Non-pigmented ciliary epithelial cell (primary cell): ENCODE measurements around the gene TMC2.
"Not testable (repeated sequence)": the region's sequence is repeated elsewhere in the genome, so short reads cannot be mapped to it uniquely, and the experiment has no call there.

ENCODE experiments used
- DNase-seq: peaks from one replicate; pipeline ENCODE4 v3.0.0-alpha.2; 2010; ENCODE audit warnings: low read depth

TMC2 gene

DNA sequence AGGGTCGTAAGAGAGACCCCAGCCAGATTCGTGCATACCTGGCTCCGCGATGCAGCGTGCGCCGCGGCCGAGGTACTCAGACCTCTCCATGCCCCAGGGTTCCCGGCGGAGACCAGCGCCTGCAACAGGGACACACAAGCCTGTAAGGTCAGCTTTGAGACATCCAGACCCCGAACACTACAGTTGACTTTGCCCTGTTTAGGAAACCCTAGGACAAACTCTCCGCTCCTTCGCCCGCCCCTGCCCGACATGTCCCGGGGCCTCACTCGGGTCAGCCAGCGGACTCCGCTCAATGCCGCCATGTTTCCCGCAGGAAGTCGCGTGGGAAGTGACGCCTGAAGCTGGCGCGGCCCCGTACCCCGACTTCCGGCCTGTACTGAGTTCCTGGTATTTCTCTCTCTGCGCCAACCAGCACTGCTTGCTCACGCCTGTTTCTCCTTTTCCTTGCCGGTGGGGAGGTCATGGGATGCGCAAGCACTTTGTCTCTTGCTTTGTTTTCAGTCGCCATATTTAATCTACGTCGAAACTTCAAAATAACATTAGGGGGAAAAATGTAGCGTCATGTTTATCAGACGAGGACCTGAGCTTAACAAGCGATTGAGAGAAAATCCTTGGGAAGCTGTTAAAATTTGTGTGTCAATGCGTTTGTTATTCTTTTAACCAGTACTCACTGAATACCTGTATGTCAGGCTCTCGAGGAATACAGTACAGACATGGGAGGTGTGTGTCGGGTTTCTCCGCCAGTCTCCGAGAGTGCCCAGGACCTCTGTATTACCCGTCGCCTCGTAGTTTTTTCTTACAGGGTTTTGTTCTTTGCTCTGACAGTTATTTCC, 127.7 kb downstream of the TMC2 start, which contains the start of gene IDH3B:
Gene IDH3B (minus strand): TSS at position 330 of the 833 bp plus-strand sequence. CDS start 28 bp downstream, at position 302.
- peak; percentile 72 for DNase-seq

DNA sequence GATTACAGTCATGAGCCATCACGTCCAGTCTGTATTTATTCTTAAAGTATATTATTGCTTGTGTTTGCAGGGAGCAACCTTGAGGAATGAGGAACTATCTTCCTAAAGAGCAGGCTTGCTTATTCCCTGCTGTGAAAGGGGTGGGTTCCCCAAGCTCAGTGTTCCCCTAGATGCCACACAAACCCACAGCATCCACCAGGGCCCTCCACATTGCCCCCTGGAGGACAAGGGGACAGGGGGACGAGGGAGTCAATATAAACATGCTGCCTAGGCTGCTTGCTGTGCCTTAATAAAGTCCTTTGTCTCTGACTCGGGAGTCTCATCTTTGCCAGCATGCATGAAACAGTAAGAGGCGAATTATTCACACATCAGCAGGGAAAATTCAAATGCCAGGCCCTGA, 135.6 kb downstream of the TMC2 start:
- no peak for DNase-seq

DNA sequence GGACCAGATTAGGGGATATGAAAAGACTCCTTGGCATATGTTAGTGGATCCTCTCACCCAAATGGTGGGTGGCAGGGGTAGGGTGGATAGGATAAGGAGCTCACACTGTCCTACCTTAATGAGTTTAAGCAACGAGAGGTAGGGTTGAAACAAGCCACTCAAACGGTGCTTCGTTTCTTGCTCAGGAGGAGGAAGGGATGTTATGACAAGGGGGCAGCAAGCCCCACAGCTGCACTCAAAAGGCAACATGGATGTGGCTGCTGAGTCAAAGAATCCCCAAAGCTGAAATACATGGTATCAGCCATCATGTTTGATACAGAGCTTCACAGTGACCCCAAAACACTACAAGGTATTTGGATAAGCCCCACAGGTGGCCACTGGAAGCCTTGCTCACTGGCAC, 136.1 kb downstream of the TMC2 start:
- DNase-seq: no peak

DNA sequence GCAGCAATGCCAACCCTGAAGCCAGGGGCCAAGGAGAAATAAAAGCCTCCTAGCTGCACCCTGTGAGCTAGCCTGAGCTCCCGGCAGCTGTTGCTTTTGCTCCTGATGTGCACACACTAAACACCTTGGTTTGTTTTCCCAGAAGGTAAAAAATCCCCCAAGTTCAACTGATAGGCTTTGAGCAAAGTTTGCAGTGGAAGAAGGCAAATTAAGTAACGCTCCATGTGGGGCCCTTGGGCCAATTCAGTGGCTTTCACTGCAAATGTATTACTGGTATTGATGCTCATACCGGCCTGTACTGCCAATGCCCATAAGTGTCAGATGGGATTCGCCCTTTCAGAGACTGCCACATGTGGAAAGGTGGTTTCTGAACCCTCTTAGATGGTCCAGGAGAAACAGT, 137.1 kb downstream of the TMC2 start:
- DNase-seq: no peak

- no peak for DNase-seq
These were observed 143.7 kb downstream of the TMC2 start for GRCh38 chr20:2680046-2680445.

GRCh38 chr20:2682040-2682439, 145.7 kb downstream of the TMC2 start:
- DNase-seq: not testable (repeated sequence)

DNA sequence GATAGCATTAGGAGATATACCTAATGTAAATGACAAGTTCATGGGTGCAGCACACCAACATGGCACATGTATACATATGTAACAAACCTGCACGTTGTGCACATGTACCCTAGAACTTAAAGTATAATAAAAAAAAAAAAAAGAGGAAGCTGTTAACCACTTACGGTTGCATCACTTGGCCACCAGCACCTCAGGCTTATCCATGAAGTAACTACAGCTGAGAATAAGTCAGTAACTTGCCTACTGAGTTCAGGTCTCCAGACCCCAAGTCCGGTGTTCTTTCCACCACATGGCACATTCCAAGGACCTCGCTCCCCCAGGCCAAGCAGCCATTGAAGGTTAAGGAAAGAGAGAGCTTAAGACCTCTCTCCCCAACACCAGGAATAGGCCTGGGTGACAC, 148.4 kb downstream of the TMC2 start:
- DNase-seq: not testable (repeated sequence)

- DNase-seq: no peak
These were observed 151.1 kb downstream of the TMC2 start for GRCh38 chr20:2687514-2687913.

- no peak for DNase-seq
These were observed 151.7 kb downstream of the TMC2 start for GRCh38 chr20:2688041-2688591.

- no peak for DNase-seq
These were observed 153.8 kb downstream of the TMC2 start for GRCh38 chr20:2690213-2690612.

GRCh38 chr20:2690718-2691117, 154.3 kb downstream of the TMC2 start:
- DNase-seq: no peak

- no peak for DNase-seq
These were observed 154.8 kb downstream of the TMC2 start for GRCh38 chr20:2691127-2691526.
